ENCODE measurements around the gene CDKN1A.

CDKN1A gene

GRCh38 chr6:36733300-36733699, 54.8 kb downstream of the CDKN1A start:
- Mint-ChIP-seq H3K36me3 (no peaks in the 10 kb centered on the region), H3K4me1 (peaks cover 23% of the 10 kb centered on the region), H3K27ac (no peak overlapping the region), H3K27me3 (no peaks in the 10 kb centered on the region), H3K4me3 (no peak overlapping the region), H3K9me3 (no peaks in the 10 kb centered on the region)
- DNase-seq (ENCODE audit: low spot score in 2 of 2) (no peak), ATAC-seq (ENCODE audit: low read depth) (no peak)

GRCh38 chr6:36734486-36735060, 56.1 kb downstream of the CDKN1A start:
- ATAC-seq (ENCODE audit: low read depth) (no peak), DNase-seq (ENCODE audit: low spot score in 2 of 2) (no peak)
- no peaks in the 10 kb centered on the region for H3K27me3 Mint-ChIP-seq
- peaks cover 29% of the 10 kb centered on the region for H3K4me1 Mint-ChIP-seq
- peak overlapping the region; percentile 72 for H3K4me3 Mint-ChIP-seq
- H3K9me3 Mint-ChIP-seq, result no peaks in the 10 kb centered on the region
- H3K27ac Mint-ChIP-seq, result peak overlapping the region; percentile 42
- H3K36me3 Mint-ChIP-seq, result no peaks in the 10 kb centered on the region

- Mint-ChIP-seq H3K27me3 (no peaks in the 10 kb centered on the region), H3K36me3 (peaks cover 4% of the 10 kb centered on the region), H3K27ac (peak overlapping the region; percentile 42), H3K9me3 (no peaks in the 10 kb centered on the region), H3K4me3 (peak overlapping the region; percentile 72), H3K4me1 (peaks cover 34% of the 10 kb centered on the region)
- DNase-seq (ENCODE audit: low spot score in 2 of 2) (no peak), ATAC-seq (ENCODE audit: low read depth) (peak; percentile 97)
These were observed 56.9 kb downstream of the CDKN1A start for GRCh38 chr6:36735110-36736071.
